Amniotic stem cell (primary cell): ENCODE results near the gene PDE4B.
"Not testable (repeated sequence)": the region's sequence is repeated elsewhere in the genome, so short reads cannot be mapped to it uniquely, and the experiment has no call there.

Source experiments
- DNase-seq: peaks from one replicate; lab custom pipeline; 2025; lab: John Stamatoyannopoulos, UW

The PDE4B gene

GRCh38 chr1:66393586-66394287, 601.0 kb downstream of the PDE4B start:
- no peak for DNase-seq

GRCh38 chr1:66394603-66395002, 601.9 kb downstream of the PDE4B start:
- DNase-seq: no peak

GRCh38 chr1:66395202-66396061, 602.7 kb downstream of the PDE4B start:
- no peak for DNase-seq

- DNase-seq: no peak
These were observed 603.7 kb downstream of the PDE4B start for GRCh38 chr1:66396212-66396890.

- no peak for DNase-seq
These were observed 604.5 kb downstream of the PDE4B start for GRCh38 chr1:66397192-66397591.

GRCh38 chr1:66399888-66400529, 607.3 kb downstream of the PDE4B start:
- no peak for DNase-seq

GRCh38 chr1:66400660-66401059, 608.0 kb downstream of the PDE4B start:
- no peak for DNase-seq

GRCh38 chr1:66401244-66401643, 608.5 kb downstream of the PDE4B start:
- DNase-seq: no peak

- no peak for DNase-seq
These were observed 609.5 kb downstream of the PDE4B start for GRCh38 chr1:66402194-66402593.

- DNase-seq: no peak
These were observed 610.5 kb downstream of the PDE4B start for GRCh38 chr1:66403007-66403731.

- DNase-seq: no peak
These were observed 612.4 kb downstream of the PDE4B start for GRCh38 chr1:66405061-66405460.

GRCh38 chr1:66411449-66411848, 618.8 kb downstream of the PDE4B start:
- not testable (repeated sequence) for DNase-seq

- DNase-seq: no peak
These were observed 620.0 kb downstream of the PDE4B start for GRCh38 chr1:66412704-66413103.

- DNase-seq: no peak
These were observed 620.6 kb downstream of the PDE4B start for GRCh38 chr1:66413136-66413837.

- no peak for DNase-seq
These were observed 621.1 kb downstream of the PDE4B start for GRCh38 chr1:66413838-66414175.

- DNase-seq: no peak
These were observed 622.6 kb downstream of the PDE4B start for GRCh38 chr1:66415281-66415680.

GRCh38 chr1:66415866-66416265, 623.2 kb downstream of the PDE4B start:
- no peak for DNase-seq

- DNase-seq: no peak
These were observed 623.6 kb downstream of the PDE4B start for GRCh38 chr1:66416295-66416694.

GRCh38 chr1:66418021-66418420, 625.3 kb downstream of the PDE4B start:
- DNase-seq: no peak

- not testable (repeated sequence) for DNase-seq
These were observed 627.5 kb downstream of the PDE4B start for GRCh38 chr1:66420171-66420570.

GRCh38 chr1:66420906-66421305, 628.2 kb downstream of the PDE4B start:
- DNase-seq: not testable (repeated sequence)
